ENCODE results near the gene GMPPA. TPM values are rescaled to one million over a fixed set of nuclear protein-coding genes. Genes with fewer than 3 reads are reported as not detected.

GMPPA gene
- total RNA-seq, 1 experiment from 2014 or later = 51.9 TPM

DNA sequence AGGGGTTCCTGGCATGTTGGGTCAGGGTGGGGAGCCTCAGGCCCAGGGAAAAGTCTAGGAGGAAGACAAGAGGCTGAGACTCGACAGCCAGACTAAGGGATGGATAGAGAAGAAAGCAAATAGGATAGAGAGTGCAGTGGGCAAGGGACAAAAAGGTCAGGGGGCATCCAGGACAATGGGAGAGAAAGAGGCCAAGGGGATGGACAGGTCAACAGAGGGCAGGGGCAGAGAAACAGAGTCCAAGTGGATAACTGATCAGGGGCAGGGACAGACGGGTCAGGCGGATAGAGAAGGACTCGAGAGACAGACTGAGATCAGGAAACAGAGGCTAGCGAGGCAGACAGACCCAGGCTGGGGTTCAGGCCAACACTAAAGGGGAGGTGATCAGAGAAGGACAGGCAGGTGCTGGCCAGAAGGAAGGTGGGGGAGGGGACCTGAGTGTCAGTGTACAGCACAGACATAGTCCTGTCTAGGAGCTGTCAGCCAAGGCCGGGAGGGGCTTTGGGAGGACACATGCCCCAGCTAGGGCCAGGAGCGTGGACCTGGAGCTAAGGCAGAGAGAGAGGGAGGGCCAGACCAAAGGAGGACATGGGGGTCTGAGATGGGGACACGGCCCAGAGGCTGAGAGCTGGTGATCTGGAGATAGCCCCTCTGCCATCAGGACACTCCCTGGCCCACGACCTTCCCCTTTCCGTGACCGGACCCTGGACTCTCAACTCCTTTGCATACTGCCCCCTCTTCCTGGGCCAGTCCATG, 27.8 kb downstream of the GMPPA start:
- CTCF ChIA-PET = interaction anchor here (0.9 to 41.3 kb wide), 12 partner anchors 10 to 123 kb away, joined by 3 to 2316 read pairs (median 8); partner anchors contain the start of genes ASIC4, GMPPA and SPEG
- Mint-ChIP-seq H3K4me3 (no peak overlapping the region), H3K4me1 (peaks cover 54% of the 10 kb centered on the region), H3K27ac (no peak overlapping the region), H3K36me3 (no peaks in the 10 kb centered on the region), H3K9me3 (no peaks in the 10 kb centered on the region), H3K27me3 (ENCODE audit: low read depth) (peaks cover 62% of the 10 kb centered on the region)
- ATAC-seq (no peak), DNase-seq (ENCODE audit: low spot score) (no peak)
- POLR2A ChIA-PET = interaction anchor here (0.9 to 1.5 kb wide), 3 partner anchors 17 to 31 kb away, joined by 3 to 5 read pairs (median 3); a partner anchor contains a TSS
- TF ChIP-seq NFE2L1 (CRISPR knock-in tag; IDR thresholded peaks at IDR 0.05) (no peak), CREM (CRISPR knock-in tag; IDR thresholded peaks at IDR 0.05) (no peak), RORB (CRISPR knock-in tag; IDR thresholded peaks at IDR 0.05) (no peak), FOXJ3 (CRISPR knock-in tag; IDR thresholded peaks at IDR 0.05; ENCODE audit: borderline replicate concordance) (no peak), HMGA2 (CRISPR knock-in tag; IDR thresholded peaks at IDR 0.05) (no peak), OVOL2 (CRISPR knock-in tag; IDR thresholded peaks at IDR 0.05; ENCODE audit: borderline replicate concordance) (no peak), CREB1 (CRISPR knock-in tag; IDR thresholded peaks at IDR 0.05) (no peak), ELF4 (CRISPR knock-in tag; IDR thresholded peaks at IDR 0.05; ENCODE audit: low read depth) (no peak)
- TF ChIP-seq, protein P1, sequence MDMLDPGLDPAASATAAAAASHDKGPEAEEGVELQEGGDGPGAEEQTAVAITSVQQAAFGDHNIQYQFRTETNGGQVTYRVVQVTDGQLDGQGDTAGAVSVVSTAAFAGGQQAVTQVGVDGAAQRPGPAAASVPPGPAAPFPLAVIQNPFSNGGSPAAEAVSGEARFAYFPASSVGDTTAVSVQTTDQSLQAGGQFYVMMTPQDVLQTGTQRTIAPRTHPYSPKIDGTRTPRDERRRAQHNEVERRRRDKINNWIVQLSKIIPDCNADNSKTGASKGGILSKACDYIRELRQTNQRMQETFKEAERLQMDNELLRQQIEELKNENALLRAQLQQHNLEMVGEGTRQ (CRISPR knock-in tag; IDR thresholded peaks at IDR 0.05) = no peak
- TF ChIP-seq, protein P2, sequence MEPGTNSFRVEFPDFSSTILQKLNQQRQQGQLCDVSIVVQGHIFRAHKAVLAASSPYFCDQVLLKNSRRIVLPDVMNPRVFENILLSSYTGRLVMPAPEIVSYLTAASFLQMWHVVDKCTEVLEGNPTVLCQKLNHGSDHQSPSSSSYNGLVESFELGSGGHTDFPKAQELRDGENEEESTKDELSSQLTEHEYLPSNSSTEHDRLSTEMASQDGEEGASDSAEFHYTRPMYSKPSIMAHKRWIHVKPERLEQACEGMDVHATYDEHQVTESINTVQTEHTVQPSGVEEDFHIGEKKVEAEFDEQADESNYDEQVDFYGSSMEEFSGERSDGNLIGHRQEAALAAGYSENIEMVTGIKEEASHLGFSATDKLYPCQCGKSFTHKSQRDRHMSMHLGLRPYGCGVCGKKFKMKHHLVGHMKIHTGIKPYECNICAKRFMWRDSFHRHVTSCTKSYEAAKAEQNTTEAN (CRISPR knock-in tag; IDR thresholded peaks at IDR 0.05) = no peak
- TF ChIP-seq, protein P3, sequence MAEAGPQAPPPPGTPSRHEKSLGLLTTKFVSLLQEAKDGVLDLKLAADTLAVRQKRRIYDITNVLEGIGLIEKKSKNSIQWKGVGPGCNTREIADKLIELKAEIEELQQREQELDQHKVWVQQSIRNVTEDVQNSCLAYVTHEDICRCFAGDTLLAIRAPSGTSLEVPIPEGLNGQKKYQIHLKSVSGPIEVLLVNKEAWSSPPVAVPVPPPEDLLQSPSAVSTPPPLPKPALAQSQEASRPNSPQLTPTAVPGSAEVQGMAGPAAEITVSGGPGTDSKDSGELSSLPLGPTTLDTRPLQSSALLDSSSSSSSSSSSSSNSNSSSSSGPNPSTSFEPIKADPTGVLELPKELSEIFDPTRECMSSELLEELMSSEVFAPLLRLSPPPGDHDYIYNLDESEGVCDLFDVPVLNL (CRISPR knock-in tag; IDR thresholded peaks at IDR 0.05; ENCODE audit: borderline replicate concordance, low read depth) = no peak
- TF ChIP-seq, protein P4, sequence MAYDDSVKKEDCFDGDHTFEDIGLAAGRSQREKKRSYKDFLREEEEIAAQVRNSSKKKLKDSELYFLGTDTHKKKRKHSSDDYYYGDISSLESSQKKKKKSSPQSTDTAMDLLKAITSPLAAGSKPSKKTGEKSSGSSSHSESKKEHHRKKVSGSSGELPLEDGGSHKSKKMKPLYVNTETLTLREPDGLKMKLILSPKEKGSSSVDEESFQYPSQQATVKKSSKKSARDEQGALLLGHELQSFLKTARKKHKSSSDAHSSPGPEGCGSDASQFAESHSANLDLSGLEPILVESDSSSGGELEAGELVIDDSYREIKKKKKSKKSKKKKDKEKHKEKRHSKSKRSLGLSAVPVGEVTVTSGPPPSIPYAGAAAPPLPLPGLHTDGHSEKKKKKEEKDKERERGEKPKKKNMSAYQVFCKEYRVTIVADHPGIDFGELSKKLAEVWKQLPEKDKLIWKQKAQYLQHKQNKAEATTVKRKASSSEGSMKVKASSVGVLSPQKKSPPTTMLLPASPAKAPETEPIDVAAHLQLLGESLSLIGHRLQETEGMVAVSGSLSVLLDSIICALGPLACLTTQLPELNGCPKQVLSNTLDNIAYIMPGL (CRISPR knock-in tag; IDR thresholded peaks at IDR 0.05) = no peak
- TF ChIP-seq, protein P5, sequence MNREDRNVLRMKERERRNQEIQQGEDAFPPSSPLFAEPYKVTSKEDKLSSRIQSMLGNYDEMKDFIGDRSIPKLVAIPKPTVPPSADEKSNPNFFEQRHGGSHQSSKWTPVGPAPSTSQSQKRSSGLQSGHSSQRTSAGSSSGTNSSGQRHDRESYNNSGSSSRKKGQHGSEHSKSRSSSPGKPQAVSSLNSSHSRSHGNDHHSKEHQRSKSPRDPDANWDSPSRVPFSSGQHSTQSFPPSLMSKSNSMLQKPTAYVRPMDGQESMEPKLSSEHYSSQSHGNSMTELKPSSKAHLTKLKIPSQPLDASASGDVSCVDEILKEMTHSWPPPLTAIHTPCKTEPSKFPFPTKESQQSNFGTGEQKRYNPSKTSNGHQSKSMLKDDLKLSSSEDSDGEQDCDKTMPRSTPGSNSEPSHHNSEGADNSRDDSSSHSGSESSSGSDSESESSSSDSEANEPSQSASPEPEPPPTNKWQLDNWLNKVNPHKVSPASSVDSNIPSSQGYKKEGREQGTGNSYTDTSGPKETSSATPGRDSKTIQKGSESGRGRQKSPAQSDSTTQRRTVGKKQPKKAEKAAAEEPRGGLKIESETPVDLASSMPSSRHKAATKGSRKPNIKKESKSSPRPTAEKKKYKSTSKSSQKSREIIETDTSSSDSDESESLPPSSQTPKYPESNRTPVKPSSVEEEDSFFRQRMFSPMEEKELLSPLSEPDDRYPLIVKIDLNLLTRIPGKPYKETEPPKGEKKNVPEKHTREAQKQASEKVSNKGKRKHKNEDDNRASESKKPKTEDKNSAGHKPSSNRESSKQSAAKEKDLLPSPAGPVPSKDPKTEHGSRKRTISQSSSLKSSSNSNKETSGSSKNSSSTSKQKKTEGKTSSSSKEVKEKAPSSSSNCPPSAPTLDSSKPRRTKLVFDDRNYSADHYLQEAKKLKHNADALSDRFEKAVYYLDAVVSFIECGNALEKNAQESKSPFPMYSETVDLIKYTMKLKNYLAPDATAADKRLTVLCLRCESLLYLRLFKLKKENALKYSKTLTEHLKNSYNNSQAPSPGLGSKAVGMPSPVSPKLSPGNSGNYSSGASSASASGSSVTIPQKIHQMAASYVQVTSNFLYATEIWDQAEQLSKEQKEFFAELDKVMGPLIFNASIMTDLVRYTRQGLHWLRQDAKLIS (CRISPR knock-in tag; IDR thresholded peaks at IDR 0.05; ENCODE audit: borderline replicate concordance) = no peak
- TF ChIP-seq, protein P6, sequence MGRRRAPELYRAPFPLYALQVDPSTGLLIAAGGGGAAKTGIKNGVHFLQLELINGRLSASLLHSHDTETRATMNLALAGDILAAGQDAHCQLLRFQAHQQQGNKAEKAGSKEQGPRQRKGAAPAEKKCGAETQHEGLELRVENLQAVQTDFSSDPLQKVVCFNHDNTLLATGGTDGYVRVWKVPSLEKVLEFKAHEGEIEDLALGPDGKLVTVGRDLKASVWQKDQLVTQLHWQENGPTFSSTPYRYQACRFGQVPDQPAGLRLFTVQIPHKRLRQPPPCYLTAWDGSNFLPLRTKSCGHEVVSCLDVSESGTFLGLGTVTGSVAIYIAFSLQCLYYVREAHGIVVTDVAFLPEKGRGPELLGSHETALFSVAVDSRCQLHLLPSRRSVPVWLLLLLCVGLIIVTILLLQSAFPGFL (CRISPR knock-in tag; IDR thresholded peaks at IDR 0.05; ENCODE audit: borderline replicate concordance) = no peak
- TF ChIP-seq, protein P7, sequence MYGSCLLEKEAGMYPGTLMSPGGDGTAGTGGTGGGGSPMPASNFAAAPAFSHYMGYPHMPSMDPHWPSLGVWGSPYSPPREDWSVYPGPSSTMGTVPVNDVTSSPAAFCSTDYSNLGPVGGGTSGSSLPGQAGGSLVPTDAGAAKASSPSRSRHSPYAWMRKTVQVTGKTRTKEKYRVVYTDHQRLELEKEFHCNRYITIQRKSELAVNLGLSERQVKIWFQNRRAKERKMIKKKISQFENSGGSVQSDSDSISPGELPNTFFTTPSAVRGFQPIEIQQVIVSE (CRISPR knock-in tag; IDR thresholded peaks at IDR 0.05; ENCODE audit: borderline replicate concordance) = no peak
- TF ChIP-seq, protein P8, sequence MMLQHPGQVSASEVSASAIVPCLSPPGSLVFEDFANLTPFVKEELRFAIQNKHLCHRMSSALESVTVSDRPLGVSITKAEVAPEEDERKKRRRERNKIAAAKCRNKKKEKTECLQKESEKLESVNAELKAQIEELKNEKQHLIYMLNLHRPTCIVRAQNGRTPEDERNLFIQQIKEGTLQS (CRISPR knock-in tag; conservative IDR thresholded peaks at IDR 0.05) = no peak
